Fibroblast of lung (primary cell): Measurements from ENCODE around the gene PARS2.

Experiments used
- CTCF ChIP-seq, 2 donors: IDR thresholded peaks in 1 of 2; conservative IDR thresholded peaks in 1 of 2; 1 replicate in 1 of 2; 2 replicates in 1 of 2; pipeline ENCODE4 v1.5.1; 2011 to 2012; ENCODE audit warnings: low read length in 2 of 2, control low read depth in 1 of 2, inconsistent platforms in 1 of 2, low read depth in 1 of 2, mild to moderate bottlenecking in 1 of 2
- EZH2 ChIP-seq: IDR thresholded peaks from 2 replicates; pipeline ENCODE4 v1.5.1; 2012; ENCODE audit warnings: low read length, control low read depth, mild to moderate bottlenecking; ENCODE audit errors: missing control alignments

GRCh38 chr1:54736685-54737084, 27.6 kb downstream of the PARS2 start:
- TF ChIP-seq CTCF (conservative IDR thresholded peaks at IDR 0.05 in 1 of 2, IDR thresholded peaks at IDR 0.05 in 1 of 2; ENCODE audit: low read depth in 1 of 2, low read length in 2 of 2) (no peak), EZH2 (no peak)
